Cardiac fibroblast (primary cell): ENCODE results near the gene CLASRP.

Experiments used
- DNase-seq, 2 donors: peaks; one replicate each; pipeline versions ENCODE4 v3.0.0 to v3.0.0-alpha.2; 2010; ENCODE audit warnings: low read depth in 2 of 2
- H3K4me3 ChIP-seq, 2 donors: replicated peaks in 1 of 2; 1 replicate in 1 of 2; 2 replicates in 1 of 2; pipeline ENCODE4 v1.5.1; 2011; ENCODE audit warnings: low read depth in 2 of 2, low read length in 2 of 2, mild to moderate bottlenecking in 2 of 2, moderate library complexity in 1 of 2
- CTCF ChIP-seq: IDR thresholded peaks from one replicate; pipeline ENCODE4 v1.5.1; 2011; ENCODE audit warnings: low read depth, mild to moderate bottlenecking, low read length, inconsistent platforms

The CLASRP gene

GRCh38 chr19:45047188-45047797 is 8.4 kb downstream of the CLASRP start:
- DNase-seq, result no peak
- H3K4me3 ChIP-seq, result no peak overlapping the region
- TF ChIP-seq CTCF, result no peak

- H3K4me3 ChIP-seq, result no peak overlapping the region
- no peak for DNase-seq
- TF ChIP-seq CTCF, result no peak
These were observed 10.4 kb downstream of the CLASRP start for GRCh38 chr19:45049073-45049736.

GRCh38 chr19:45050036-45050435 is 11.2 kb downstream of the CLASRP start:
- DNase-seq, result no peak
- TF ChIP-seq CTCF, result no peak
- no peak overlapping the region for H3K4me3 ChIP-seq

GRCh38 chr19:45051929-45052579 is 13.2 kb downstream of the CLASRP start:
- no peak overlapping the region for H3K4me3 ChIP-seq
- no peak for DNase-seq
- TF ChIP-seq CTCF, result no peak

GRCh38 chr19:45056831-45057230 is 18.0 kb downstream of the CLASRP start:
- DNase-seq, result no peak
- TF ChIP-seq CTCF, result no peak
- H3K4me3 ChIP-seq, result no peak overlapping the region

GRCh38 chr19:45057444-45057843 is 18.6 kb downstream of the CLASRP start:
- no peak overlapping the region for H3K4me3 ChIP-seq
- DNase-seq, result no peak

More at GRCh38 chr19:45057444-45057843, 18.6 kb downstream of the CLASRP start:
- no peak for TF ChIP-seq CTCF
